Bronchial epithelial cell (primary cell): ENCODE measurements around the gene CBR3. TPM values are rescaled to one million over a fixed set of nuclear protein-coding genes. Genes with fewer than 3 reads are reported as not detected.

ENCODE experiments used
- DNase-seq: peaks from one replicate; pipeline ENCODE4 v3.0.0-alpha.2; 2010; ENCODE audit warnings: low read depth
- FAIRE-seq: peaks from 2 replicates; lab custom pipeline; 2011; peaks lifted over from hg19 to GRCh38; lab: Jason Lieb, UNC
- H3K27me3 ChIP-seq: 2 replicates; pipeline ENCODE4 v1.5.1; 2011; ENCODE audit warnings: low read length; ENCODE audit not compliant: control insufficient read depth, insufficient read depth
- H3K36me3 ChIP-seq: 2 replicates; pipeline ENCODE4 v1.5.1; 2011; ENCODE audit warnings: low read length; ENCODE audit not compliant: control insufficient read depth, insufficient read depth
- H3K4me3 ChIP-seq: 2 replicates; pipeline ENCODE4 v1.5.1; 2011; ENCODE audit warnings: mild to moderate bottlenecking, low read depth, low read length, control low read depth
- CTCF ChIP-seq: IDR thresholded peaks from 2 replicates; pipeline ENCODE4 v1.5.1; 2011; ENCODE audit warnings: mild to moderate bottlenecking, moderate library complexity, low read length, control low read depth, inconsistent platforms; ENCODE audit not compliant: insufficient read depth, severe bottlenecking
- total RNA-seq: library from RNA; depleted of rRNA; stranded (reverse); fragments of >200 nt; gene quantifications from 2 replicates; pipeline ENCODE4 v1.2.1, GENCODE V29; 2014

Gene CBR3
- total RNA-seq, 1 donor from 2014 or later, result 0.26 TPM

DNA sequence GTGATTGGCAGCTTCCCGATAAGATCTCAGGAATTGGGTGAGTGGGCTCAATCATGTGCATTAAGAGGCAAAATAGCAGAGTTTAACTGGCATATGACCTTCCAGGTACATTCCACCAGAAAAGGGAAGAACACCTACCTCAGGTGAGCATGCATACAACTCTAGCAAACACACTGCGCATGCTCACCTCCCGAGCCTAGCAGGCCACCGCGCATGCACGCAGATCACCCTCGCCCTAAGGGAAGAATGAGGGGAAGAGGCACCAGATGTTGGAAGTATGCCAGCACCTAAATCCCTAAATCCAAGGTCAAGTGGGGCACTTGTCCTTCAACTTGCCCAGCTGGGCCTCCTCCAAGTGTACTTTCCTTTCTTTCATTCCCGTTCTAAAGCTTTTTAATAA, 23.6 kb upstream of the CBR3 start:
- no peak for TF ChIP-seq CTCF
- no peaks in the 10 kb centered on the region for H3K27me3 ChIP-seq
- no peak overlapping the region for H3K4me3 ChIP-seq
- FAIRE-seq, result no peak
- DNase-seq, result no peak
- H3K36me3 ChIP-seq, result no peaks in the 10 kb centered on the region

DNA sequence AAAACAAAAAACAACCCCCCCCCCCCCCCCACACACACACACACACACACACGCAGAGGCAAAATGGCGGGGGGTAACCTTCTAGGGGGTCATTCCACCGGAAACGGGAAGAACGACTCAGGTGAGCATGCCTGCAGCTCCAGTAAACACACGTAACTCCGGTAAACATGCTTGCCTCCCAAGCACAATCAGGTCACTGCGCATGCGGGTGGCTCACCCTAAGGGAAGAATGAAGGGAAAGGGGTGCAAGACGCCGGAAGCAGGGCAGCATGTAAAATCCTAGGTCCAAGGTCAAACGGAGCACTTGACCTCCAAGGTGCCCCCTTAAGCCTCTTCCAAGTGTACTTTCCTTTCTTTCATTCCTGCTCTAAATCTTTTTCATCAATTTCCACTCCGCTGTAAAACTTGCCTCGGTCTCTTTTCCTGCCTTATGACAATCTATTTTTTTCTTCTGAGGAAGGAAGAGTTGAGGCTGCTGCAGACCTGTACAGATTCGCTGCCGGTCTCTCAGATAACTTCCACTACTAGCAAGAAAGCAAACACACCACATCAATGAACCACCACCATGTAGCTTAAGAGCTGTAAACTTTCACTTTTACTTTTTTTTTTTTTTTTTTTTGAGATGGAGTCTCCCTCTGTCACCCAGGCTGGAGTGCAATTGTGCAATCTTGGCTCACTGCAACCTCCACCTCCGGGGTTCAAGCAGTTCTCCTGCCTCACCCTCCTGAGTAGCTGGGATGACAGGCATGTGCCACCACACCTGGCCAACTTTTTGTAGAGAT, 21.0 kb upstream of the CBR3 start:
- H3K4me3 ChIP-seq, result peak overlapping the region; percentile 32
- FAIRE-seq, result no peak

GRCh38 chr21:36115138-36115730, 19.6 kb upstream of the CBR3 start:
- DNase-seq, result no peak
- no peak for TF ChIP-seq CTCF
- FAIRE-seq, result no peak

More for the DNA sequence above, 21.0 kb upstream of the CBR3 start:
- no peak for TF ChIP-seq CTCF
- no peaks in the 10 kb centered on the region for H3K27me3 ChIP-seq
- H3K36me3 ChIP-seq, result no peaks in the 10 kb centered on the region
- DNase-seq, result peak; percentile 66

GRCh38 chr21:36117286-36117741, 17.6 kb upstream of the CBR3 start:
- Histone ChIP-seq H3K4me3 (no peak overlapping the region), H3K36me3 (no peaks in the 10 kb centered on the region), H3K27me3 (no peaks in the 10 kb centered on the region)
- FAIRE-seq (no peak), DNase-seq (peak; percentile 34)
- no peak for TF ChIP-seq CTCF

More at GRCh38 chr21:36115138-36115730, 19.6 kb upstream of the CBR3 start:
- Histone ChIP-seq H3K27me3 (no peaks in the 10 kb centered on the region), H3K36me3 (no peaks in the 10 kb centered on the region), H3K4me3 (no peak overlapping the region)

GRCh38 chr21:36120304-36120888, 14.5 kb upstream of the CBR3 start:
- Histone ChIP-seq H3K36me3 (no peaks in the 10 kb centered on the region), H3K4me3 (no peak overlapping the region), H3K27me3 (no peaks in the 10 kb centered on the region)
- no peak for DNase-seq
- TF ChIP-seq CTCF, result no peak
- FAIRE-seq, result no peak
